ENCODE measurements around the gene SFXN3. TPM values are rescaled to one million over a fixed set of nuclear protein-coding genes. Genes with fewer than 3 reads are reported as not detected.

Gene SFXN3
- total RNA-seq, 6 donors from 2014 or later: 59.6 to 360 (median 100) TPM

DNA sequence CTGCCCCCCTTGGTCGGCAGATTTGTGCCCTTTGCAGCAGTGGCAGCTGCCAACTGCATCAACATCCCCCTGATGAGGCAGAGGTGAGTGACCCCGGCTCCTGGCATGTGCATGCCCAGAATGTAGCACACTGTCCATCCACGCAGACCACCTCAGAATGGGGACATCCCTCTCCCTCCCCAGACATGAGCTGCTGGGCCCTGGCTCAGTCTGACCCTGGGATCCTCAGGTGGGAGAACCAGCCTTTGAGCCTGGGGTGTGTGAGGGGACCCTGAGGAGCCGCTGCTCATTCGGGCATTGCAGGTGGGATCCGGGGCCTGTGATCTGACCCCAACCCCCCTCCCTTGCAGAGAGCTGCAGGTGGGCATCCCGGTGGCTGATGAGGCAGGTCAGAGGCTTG lies 5.7 kb downstream of the SFXN3 start:
- Histone ChIP-seq H3K4me1 (peaks cover 11 to 23% (median 13%) of the 10 kb centered on the region in 4 donors), H3K4me3 (no peak overlapping the region), H3K27ac (no peak overlapping the region), H3K36me3 (peaks cover 22 to 59% (median 46%) of the 10 kb centered on the region in 4 donors), H3K27me3 (no peaks in the 10 kb centered on the region), H3K9me3 (no peaks in the 10 kb centered on the region)
- TF ChIP-seq, protein P1, sequence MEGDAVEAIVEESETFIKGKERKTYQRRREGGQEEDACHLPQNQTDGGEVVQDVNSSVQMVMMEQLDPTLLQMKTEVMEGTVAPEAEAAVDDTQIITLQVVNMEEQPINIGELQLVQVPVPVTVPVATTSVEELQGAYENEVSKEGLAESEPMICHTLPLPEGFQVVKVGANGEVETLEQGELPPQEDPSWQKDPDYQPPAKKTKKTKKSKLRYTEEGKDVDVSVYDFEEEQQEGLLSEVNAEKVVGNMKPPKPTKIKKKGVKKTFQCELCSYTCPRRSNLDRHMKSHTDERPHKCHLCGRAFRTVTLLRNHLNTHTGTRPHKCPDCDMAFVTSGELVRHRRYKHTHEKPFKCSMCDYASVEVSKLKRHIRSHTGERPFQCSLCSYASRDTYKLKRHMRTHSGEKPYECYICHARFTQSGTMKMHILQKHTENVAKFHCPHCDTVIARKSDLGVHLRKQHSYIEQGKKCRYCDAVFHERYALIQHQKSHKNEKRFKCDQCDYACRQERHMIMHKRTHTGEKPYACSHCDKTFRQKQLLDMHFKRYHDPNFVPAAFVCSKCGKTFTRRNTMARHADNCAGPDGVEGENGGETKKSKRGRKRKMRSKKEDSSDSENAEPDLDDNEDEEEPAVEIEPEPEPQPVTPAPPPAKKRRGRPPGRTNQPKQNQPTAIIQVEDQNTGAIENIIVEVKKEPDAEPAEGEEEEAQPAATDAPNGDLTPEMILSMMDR (IDR thresholded peaks at IDR 0.05): no peak
- TF ChIP-seq EP300 (IDR thresholded peaks at IDR 0.05): no peak
- TF ChIP-seq POLR2A (IDR thresholded peaks at IDR 0.05): no peak
- no peak for TF ChIP-seq POLR2AphosphoS5 (IDR thresholded peaks at IDR 0.05)
- DNase-seq: no peak
- ATAC-seq (ENCODE audit: low FRiP score in 2 of 2): no peak
- WGBS, 2 donors: 50 to 88% methylated on average over 1 to 7 of the region's 7 CpGs

DNA sequence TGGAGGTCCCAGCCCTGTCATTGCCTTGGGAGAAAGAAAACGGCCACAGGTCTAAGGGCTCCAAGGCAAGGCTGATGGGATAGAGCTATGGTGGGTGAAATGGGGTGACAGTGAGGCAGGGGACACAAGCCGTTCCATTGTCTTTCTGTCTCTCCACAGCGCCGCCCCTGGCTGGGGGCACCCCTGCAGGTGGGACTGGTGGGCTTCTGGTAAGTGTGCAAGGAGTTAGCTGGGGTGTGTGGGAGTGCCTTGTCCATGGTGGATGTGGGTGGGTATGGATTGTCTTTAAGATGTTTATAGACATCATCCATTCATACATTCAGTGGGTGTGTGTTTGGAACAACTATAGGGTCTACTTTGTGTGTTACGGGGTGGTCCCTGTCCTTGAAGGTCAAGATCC lies 7.5 kb downstream of the SFXN3 start:
- peak in 1 of 2 donors; percentile 49 for DNase-seq
- Histone ChIP-seq H3K27ac (no peak overlapping the region), H3K27me3 (no peaks in the 10 kb centered on the region), H3K4me3 (no peak overlapping the region), H3K9me3 (no peaks in the 10 kb centered on the region), H3K4me1 (peaks cover 10 to 26% (median 15%) of the 10 kb centered on the region in 4 donors), H3K36me3 (peaks cover 22 to 59% (median 46%) of the 10 kb centered on the region in 4 donors)
- TF ChIP-seq, protein P1 (IDR thresholded peaks at IDR 0.05): no peak
- TF ChIP-seq EP300 (IDR thresholded peaks at IDR 0.05) (no peak), POLR2A (IDR thresholded peaks at IDR 0.05) (no peak), POLR2AphosphoS5 (IDR thresholded peaks at IDR 0.05) (no peak)
- ATAC-seq (ENCODE audit: low FRiP score in 2 of 2): no peak
- WGBS, 2 donors: 84 to 86% methylated on average over 5 of the region's 5 CpGs

GRCh38 chr10:101040061-101040460 lies 9.0 kb downstream of the SFXN3 start:
- Histone ChIP-seq H3K27me3 (no peaks in the 10 kb centered on the region), H3K4me3 (no peak overlapping the region), H3K27ac (no peak overlapping the region), H3K9me3 (no peaks in the 10 kb centered on the region), H3K4me1 (peaks cover 15 to 25% (median 18%) of the 10 kb centered on the region in 4 donors), H3K36me3 (peaks cover 22 to 53% (median 41%) of the 10 kb centered on the region in 4 donors)
- 97% methylated on average over 3 of the region's 3 CpGs for WGBS, 2 donors
- no peak for TF ChIP-seq POLR2AphosphoS5 (IDR thresholded peaks at IDR 0.05)
- TF ChIP-seq EP300 (IDR thresholded peaks at IDR 0.05): no peak
- no peak for TF ChIP-seq POLR2A (IDR thresholded peaks at IDR 0.05)
- TF ChIP-seq, protein P1 (IDR thresholded peaks at IDR 0.05): no peak
- DNase-seq (no peak), ATAC-seq (ENCODE audit: low FRiP score in 2 of 2) (no peak)

- ATAC-seq (ENCODE audit: low FRiP score in 2 of 2): no peak
- TF ChIP-seq, protein P1 (IDR thresholded peaks at IDR 0.05): no peak
- TF ChIP-seq POLR2A (IDR thresholded peaks at IDR 0.05) (no peak), EP300 (IDR thresholded peaks at IDR 0.05) (no peak), POLR2AphosphoS5 (IDR thresholded peaks at IDR 0.05) (no peak)
- Histone ChIP-seq H3K9me3 (no peaks in the 10 kb centered on the region), H3K27ac (no peak overlapping the region), H3K36me3 (peaks cover 22 to 45% (median 34%) of the 10 kb centered on the region in 4 donors), H3K4me3 (no peak overlapping the region), H3K4me1 (peaks cover 15 to 25% (median 18%) of the 10 kb centered on the region in 4 donors), H3K27me3 (no peaks in the 10 kb centered on the region)
- 25 to 38% methylated on average over 2 of the region's 2 CpGs for WGBS, 2 donors
- DNase-seq: no peak
Measured at GRCh38 chr10:101040851-101041250, 9.8 kb downstream of the SFXN3 start.

DNA sequence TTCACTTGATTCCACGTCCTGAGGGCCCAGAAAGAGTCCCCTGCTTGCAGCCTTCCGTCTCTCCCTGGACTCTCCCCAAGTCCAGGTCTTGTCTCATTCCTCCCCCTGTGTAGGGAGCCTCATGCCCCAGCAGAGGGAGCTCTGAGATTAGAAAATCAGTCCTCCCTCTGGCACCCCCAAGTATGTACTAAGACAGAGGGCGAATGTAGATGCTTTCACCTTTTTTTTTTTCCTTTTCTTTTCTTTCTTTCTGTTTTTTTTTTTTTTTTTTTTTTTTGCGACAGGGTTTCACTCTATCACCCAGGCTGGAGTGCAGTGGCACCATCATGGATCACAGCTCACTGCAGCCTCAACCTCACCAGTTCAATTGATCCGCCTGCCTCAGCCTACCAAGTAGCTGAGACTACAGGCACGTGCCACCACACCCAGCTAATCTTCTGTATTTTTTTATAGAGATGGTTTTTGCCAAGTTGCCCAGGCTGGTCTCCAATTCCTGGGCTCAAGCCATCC lies 10.3 kb downstream of the SFXN3 start:
- peak in 1 of 2 donors; percentile 80 for DNase-seq
- TF ChIP-seq POLR2A (IDR thresholded peaks at IDR 0.05) (no peak), EP300 (IDR thresholded peaks at IDR 0.05) (no peak), POLR2AphosphoS5 (IDR thresholded peaks at IDR 0.05) (no peak)
- TF ChIP-seq, protein P1 (IDR thresholded peaks at IDR 0.05): peak; percentile 52 to 86 (median 73)
- Histone ChIP-seq H3K27ac (peak overlapping the region in 1 of 4 donors; percentile 89), H3K4me3 (no peak overlapping the region), H3K27me3 (no peaks in the 10 kb centered on the region), H3K9me3 (no peaks in the 10 kb centered on the region), H3K36me3 (peaks cover 22 to 40% (median 29%) of the 10 kb centered on the region in 4 donors), H3K4me1 (peaks cover 15 to 25% (median 18%) of the 10 kb centered on the region in 4 donors)
- ATAC-seq (ENCODE audit: low FRiP score in 2 of 2): peak; percentile 84 to 87
- 18 to 20% methylated on average over 6 of the region's 6 CpGs for WGBS, 2 donors

Measured in upper lobe of left lung (tissue), 6 donors.